Thymus (tissue), 11 donors: ENCODE results near the gene SPECC1L. TPM values are rescaled to one million over a fixed set of nuclear protein-coding genes. Genes with fewer than 3 reads are reported as not detected.

ENCODE experiments used
- DNase-seq, 9 donors: peaks; one replicate each; pipeline ENCODE4 v3.0.0-alpha.2; 2013; ENCODE audit warnings: low spot score in 9 of 9, low read depth in 6 of 9, missing footprints in 1 of 9
- H3K27ac ChIP-seq, 2 donors: one replicate each; pipeline ENCODE4 v1.5.1; 2013; ENCODE audit warnings: control low read depth in 1 of 2, low read depth in 1 of 2, low read length in 1 of 2, mild to moderate bottlenecking in 1 of 2, moderate library complexity in 1 of 2
- H3K27me3 ChIP-seq, 2 donors: one replicate each; pipeline ENCODE4 v1.5.1; 2013; ENCODE audit warnings: low read length in 1 of 2; ENCODE audit not compliant: control insufficient read depth in 2 of 2, insufficient read depth in 1 of 2
- H3K36me3 ChIP-seq, 2 donors: one replicate each; pipeline ENCODE4 v1.5.1; 2013; ENCODE audit warnings: low read length in 1 of 2, mild to moderate bottlenecking in 1 of 2, moderate library complexity in 1 of 2; ENCODE audit not compliant: control insufficient read depth in 2 of 2, insufficient read depth in 2 of 2
- H3K4me1 ChIP-seq, 2 donors: one replicate each; pipeline ENCODE4 v1.5.1; 2013; ENCODE audit warnings: low read length in 2 of 2; ENCODE audit not compliant: control insufficient read depth in 2 of 2, insufficient read depth in 2 of 2
- H3K4me3 ChIP-seq, 2 donors: one replicate each; pipeline ENCODE4 v1.5.1; 2013; ENCODE audit warnings: low read length in 2 of 2, control low read depth in 1 of 2, mild to moderate bottlenecking in 1 of 2
- H3K9me3 ChIP-seq, 2 donors: one replicate each; pipeline ENCODE4 v1.5.1; 2013; ENCODE audit warnings: low read length in 1 of 2, mild to moderate bottlenecking in 1 of 2; ENCODE audit not compliant: control insufficient read depth in 2 of 2, insufficient read depth in 1 of 2
- WGBS: extraction: QIAGEN DNeasy Blood & Tissue Kit; methylation state at CpG from one replicate; pipeline ENCODE4 v1.1.7; 2013; 5-methylcytosine and 5-hydroxymethylcytosine counted together
- polyA plus RNA-seq: library from polyadenylated mRNA; stranded (reverse); fragments of 200-250 nt; gene quantifications from one replicate; pipeline ENCODE4 v1.2.3, GENCODE V29; 2013
- total RNA-seq: library from RNA; stranded (reverse); fragments of 120-200 nt; gene quantifications from one replicate; pipeline ENCODE4 v1.2.4, GENCODE V29; 2013
- donor health status: healthy.

The SPECC1L gene
- total and polyA plus RNA-seq, 2 donors, result 11.6 to 20.5 TPM

DNA sequence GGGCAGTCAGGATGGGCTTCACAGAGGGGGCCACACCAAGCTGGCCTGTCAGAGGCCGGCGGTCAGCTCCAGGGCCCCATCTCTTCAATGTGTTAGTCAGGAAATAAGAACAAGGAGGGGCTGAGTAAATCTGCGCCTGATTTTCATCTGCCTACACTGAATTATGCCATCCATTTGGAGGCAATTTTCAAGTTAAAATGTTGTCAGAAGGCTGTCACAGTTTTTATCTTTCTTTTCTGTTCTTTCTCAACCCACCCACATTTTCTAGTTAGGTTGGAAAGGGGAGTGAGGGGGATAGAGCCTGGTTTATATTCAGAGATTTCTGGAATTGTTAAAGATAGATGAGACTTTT is 175.6 kb downstream of the SPECC1L start:
- WGBS, result 97% methylated on average over 3 of the region's 3 CpGs
- no peak for DNase-seq
- Histone ChIP-seq H3K27me3 (no peaks in the 10 kb centered on the region), H3K4me1 (peaks cover 11 to 60% of the 10 kb centered on the region in 2 donors), H3K27ac (no peak overlapping the region), H3K9me3 (peaks cover 0 to 17% of the 10 kb centered on the region in 2 donors), H3K36me3 (peaks cover 51 to 55% of the 10 kb centered on the region in 2 donors), H3K4me3 (no peak overlapping the region)

DNA sequence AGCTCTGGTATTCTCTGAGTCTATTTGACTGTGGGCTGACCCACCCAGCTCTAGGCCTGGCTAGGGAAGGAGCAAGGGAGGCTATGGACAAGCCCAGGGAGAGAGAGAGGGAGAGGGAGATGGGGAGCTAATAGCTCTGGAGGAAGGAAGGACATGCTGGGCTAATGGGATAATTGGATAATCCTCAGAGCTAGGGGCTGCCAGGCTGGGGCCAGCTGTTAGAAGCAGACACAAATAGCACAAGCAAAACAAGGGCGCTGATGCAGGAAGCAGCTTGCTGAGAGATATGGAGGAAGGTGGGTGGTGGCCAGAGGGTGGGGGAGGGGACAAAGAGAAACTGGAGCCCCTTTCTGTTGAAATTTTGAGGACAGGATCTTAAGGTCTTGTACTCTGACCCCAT is 180.0 kb downstream of the SPECC1L start:
- Histone ChIP-seq H3K9me3 (peaks cover 0 to 9% of the 10 kb centered on the region in 2 donors), H3K36me3 (peaks cover 8 to 14% of the 10 kb centered on the region in 2 donors), H3K4me3 (no peak overlapping the region), H3K27ac (peak overlapping the region in 1 of 2 donors; percentile 56), H3K4me1 (peaks cover 6 to 32% of the 10 kb centered on the region in 2 donors), H3K27me3 (no peaks in the 10 kb centered on the region)
- DNase-seq, result peak in 1 of 9 donors; percentile 49
- WGBS, result 48% methylated on average over 1 of the region's 1 CpG

DNA sequence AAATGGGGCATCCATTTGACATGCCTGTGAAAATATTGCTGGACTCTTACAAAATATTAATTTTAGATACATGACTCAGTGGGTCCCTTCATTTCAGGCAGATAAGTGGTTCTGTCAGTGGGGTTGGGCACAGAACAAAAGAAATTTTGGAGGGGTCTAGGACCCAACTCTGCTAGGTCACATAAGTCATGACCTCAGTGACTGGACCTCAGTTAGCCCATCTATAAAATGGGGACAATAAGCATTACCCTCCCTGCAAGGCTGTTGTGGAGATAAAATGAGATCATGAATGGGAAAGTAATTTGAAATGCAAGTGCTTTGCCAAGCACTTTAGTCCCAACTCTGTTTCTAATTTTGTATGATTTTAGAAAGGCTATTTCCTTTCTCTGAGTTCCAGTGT is 180.5 kb downstream of the SPECC1L start:
- no peaks in the 10 kb centered on the region for H3K27me3 ChIP-seq
- peaks cover 4 to 9% of the 10 kb centered on the region in 2 donors for H3K36me3 ChIP-seq
- no peak overlapping the region for H3K4me3 ChIP-seq
- peaks cover 0 to 9% of the 10 kb centered on the region in 2 donors for H3K9me3 ChIP-seq
- no peak overlapping the region for H3K27ac ChIP-seq
- DNase-seq, result no peak
- peaks cover 6 to 29% of the 10 kb centered on the region in 2 donors for H3K4me1 ChIP-seq

DNA sequence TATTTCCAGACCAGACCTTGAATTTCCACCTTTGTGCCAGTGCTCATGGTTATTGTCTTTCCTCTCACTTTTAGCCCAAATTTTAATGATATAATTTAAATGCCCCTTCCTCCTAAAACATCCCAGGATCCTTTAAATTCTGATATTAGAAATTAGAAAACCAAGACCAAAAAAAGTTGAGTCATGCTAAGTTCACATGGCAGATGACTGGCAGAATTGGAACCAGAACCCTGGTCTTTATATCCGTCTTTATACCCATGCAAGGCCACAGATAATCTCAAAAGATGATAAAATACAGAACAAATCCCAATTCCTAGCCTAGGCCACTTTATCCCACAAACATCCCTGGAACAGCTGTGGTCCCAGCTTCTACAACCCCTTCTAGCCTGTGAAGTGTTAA is 183.2 kb downstream of the SPECC1L start:
- Histone ChIP-seq H3K4me3 (no peak overlapping the region), H3K4me1 (peaks cover 6 to 27% of the 10 kb centered on the region in 2 donors), H3K27me3 (no peaks in the 10 kb centered on the region), H3K27ac (no peak overlapping the region), H3K9me3 (peaks cover 0 to 9% of the 10 kb centered on the region in 2 donors), H3K36me3 (peaks cover 0 to 4% of the 10 kb centered on the region in 2 donors)
- WGBS, result 95% methylated on average over 1 of the region's 1 CpG
- DNase-seq, result no peak

DNA sequence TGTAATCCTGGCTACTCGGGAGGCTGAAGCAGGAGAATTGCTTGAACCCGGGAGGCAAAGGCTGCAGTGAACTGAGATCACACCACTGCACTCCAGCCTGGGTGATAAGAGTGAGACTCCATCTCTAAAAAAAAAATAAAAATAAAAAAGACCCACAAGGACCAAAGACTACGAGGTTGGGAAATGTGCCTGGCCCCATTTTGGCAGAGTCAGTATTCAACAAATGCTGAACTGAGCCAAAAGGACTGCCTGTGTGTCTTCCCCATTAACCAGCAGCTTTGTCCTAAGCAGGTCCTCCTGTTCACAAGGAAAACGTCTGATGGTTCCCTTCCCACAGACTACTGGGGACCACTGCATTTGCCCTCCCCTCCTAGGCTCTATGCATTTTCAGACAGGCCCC is 184.4 kb downstream of the SPECC1L start:
- WGBS, result 94% methylated on average over 4 of the region's 4 CpGs
- no peaks in the 10 kb centered on the region for H3K27me3 ChIP-seq
- no peak overlapping the region for H3K4me3 ChIP-seq
- H3K9me3 ChIP-seq, result peaks cover 0 to 9% of the 10 kb centered on the region in 2 donors
- DNase-seq, result no peak
- H3K36me3 ChIP-seq, result peaks cover 0 to 4% of the 10 kb centered on the region in 2 donors
- no peak overlapping the region for H3K27ac ChIP-seq
- H3K4me1 ChIP-seq, result peaks cover 6 to 19% of the 10 kb centered on the region in 2 donors

DNA sequence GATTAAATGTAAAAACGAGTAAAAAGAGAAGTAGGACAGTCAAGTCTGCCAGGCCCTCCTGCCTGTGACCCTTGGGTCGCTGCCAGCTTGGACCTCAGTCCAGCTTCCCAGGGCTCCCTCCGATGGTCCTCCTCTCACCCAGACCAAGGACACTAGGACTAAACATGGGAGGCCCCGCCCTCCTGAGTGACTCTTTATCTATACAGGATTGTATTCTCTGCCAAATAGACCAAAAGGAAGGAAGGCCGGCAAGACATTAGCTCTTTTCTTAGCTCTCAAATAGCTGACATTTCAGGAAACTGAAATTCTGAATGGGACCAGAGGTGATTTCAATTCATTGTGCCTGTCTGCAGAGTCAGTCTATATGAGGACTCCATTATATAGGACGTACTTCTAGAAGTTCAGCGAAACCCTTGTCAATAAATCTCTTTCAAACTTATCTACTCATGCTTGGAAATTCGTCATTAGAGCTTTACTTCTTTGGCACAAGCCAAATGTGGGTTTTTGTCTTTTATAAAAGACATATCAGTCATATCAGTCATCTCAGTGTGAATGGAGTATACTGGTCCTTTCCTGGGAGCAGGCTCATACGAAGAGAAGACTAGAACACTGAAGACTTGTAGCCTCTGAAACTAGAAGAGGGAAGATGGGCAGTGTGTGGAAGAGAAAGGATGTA is 185.3 kb downstream of the SPECC1L start:
- peaks cover 0 to 4% of the 10 kb centered on the region in 2 donors for H3K36me3 ChIP-seq
- no peaks in the 10 kb centered on the region for H3K27me3 ChIP-seq
- DNase-seq, result no peak
- H3K4me1 ChIP-seq, result peaks cover 0 to 14% of the 10 kb centered on the region in 2 donors
- H3K4me3 ChIP-seq, result no peak overlapping the region
- no peak overlapping the region for H3K27ac ChIP-seq
- peaks cover 0 to 4% of the 10 kb centered on the region in 2 donors for H3K9me3 ChIP-seq
- WGBS, result 86% methylated on average over 9 of the region's 9 CpGs

DNA sequence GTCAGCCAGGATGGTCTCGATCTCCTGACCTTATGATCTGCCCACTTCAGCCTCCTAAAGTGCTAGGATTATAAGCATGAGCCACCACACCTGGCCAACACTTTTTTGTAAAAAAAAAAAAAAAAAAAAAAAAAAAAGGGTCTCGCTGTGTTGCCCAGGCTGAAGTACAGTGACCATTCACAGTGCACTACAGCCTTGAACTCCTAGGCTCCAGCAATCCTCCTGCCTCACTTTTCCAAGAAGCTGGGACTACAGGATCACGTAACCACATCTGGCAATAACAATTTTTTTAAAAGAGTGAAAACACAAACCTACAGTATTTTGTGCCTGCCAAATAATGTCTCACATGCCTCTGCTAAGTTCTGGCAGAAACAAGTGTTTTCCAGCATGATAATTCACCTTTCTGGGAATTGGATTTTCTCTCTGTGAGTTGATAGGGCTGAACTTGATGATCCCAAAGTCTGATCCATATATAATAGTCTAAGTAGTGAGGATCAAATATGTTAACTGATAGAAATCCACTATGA is 187.3 kb downstream of the SPECC1L start:
- H3K4me3 ChIP-seq, result no peak overlapping the region
- H3K27me3 ChIP-seq, result no peaks in the 10 kb centered on the region
- no peak for DNase-seq
- peaks cover 0 to 13% of the 10 kb centered on the region in 2 donors for H3K4me1 ChIP-seq
- H3K27ac ChIP-seq, result no peak overlapping the region
- WGBS, result 99% methylated on average over 3 of the region's 3 CpGs
- H3K36me3 ChIP-seq, result no peaks in the 10 kb centered on the region
- no peaks in the 10 kb centered on the region for H3K9me3 ChIP-seq

DNA sequence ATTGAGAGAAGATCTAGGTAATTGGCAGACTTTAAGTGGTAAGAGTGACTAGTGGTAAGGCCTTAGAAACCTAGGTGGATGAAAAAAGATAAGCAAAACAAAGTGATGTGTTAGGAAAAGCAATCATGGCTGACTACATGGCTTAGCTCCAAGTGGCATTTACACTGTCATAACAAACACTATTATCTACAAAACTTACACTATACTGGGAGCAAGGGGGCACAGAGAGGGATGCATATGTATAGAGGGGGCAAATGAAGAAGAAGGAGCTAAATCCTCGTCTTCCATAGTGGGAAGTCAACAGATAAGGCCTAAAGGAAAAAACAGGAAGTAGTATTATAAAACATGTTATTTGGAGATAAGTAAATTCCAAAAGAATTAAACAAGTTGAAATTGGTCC is 189.3 kb downstream of the SPECC1L start:
- 92% methylated on average over 1 of the region's 1 CpG for WGBS
- H3K27ac ChIP-seq, result no peak overlapping the region

DNA sequence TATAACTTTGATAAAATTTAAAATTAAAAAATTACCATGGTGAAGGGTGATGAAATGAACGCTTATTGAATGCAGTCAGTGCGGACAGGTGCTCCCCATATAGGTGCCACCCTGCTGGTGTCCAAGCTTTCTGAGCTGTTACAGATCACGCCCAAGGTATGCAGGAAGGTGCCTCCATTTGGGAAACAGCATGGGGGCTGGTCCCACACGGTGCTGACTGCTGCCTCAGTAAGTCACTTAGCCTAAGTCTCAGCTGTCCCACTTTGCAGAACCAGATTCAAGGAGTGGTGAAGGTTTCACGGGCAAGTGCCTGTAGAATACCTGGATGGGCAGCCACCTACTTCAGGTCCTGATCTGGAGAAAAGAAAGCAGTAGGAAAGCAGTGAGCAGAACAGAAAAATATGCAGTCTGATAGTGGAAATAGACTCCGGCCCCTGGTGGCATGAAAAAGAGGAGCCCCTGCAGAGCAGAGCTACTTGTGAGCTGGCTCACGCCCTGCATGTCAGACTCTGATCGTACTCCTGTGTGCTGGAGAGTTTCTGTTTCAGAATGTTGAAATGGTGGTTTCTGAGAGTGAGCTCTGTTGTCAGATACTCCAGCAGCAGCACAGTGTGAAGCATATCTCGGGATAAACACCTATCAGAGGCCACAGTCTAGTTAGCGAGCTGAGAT is 189.9 kb downstream of the SPECC1L start:
- no peak overlapping the region for H3K27ac ChIP-seq
- H3K4me1 ChIP-seq, result peaks cover 0 to 6% of the 10 kb centered on the region in 2 donors
- H3K4me3 ChIP-seq, result no peak overlapping the region
- no peaks in the 10 kb centered on the region for H3K9me3 ChIP-seq
- H3K27me3 ChIP-seq, result no peaks in the 10 kb centered on the region
- no peak for DNase-seq
- 87% methylated on average over 10 of the region's 10 CpGs for WGBS
- H3K36me3 ChIP-seq, result no peaks in the 10 kb centered on the region

More for the DNA sequence above, 189.3 kb downstream of the SPECC1L start:
- Histone ChIP-seq H3K27me3 (no peaks in the 10 kb centered on the region), H3K4me1 (peaks cover 0 to 13% of the 10 kb centered on the region in 2 donors), H3K9me3 (no peaks in the 10 kb centered on the region), H3K36me3 (no peaks in the 10 kb centered on the region), H3K4me3 (no peak overlapping the region)
- no peak for DNase-seq
